NCI-H748 (cell line): Measurements from ENCODE around the gene MYLK.

ENCODE experiments used
- DNase-seq: peaks from one replicate; lab custom pipeline; 2025; ENCODE audit not compliant: unreplicated experiment; lab: John Stamatoyannopoulos, UW

MYLK gene

DNA sequence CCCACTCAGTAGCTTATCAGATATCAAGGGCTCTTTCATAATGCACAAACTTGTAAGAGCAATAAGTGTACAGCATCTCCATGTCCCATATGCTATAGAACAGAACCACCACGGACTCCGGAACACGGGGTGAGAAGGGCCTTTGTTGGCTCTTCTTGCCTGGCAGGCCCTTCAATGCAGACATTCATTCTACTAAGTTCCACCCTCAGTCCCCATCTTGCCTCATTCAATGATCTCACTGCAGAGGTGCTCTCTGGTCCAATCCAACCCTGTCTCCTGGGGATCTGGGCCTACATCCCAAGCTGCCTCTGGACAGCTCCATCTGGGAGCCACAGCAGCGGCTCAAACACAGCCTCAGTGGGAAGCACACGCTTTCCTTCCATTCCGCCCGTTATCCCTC lies 316.1 kb downstream of the MYLK start:
- DNase-seq = no peak

- DNase-seq = no peak
Observed at GRCh38 chr3:123564056-123564455, 320.1 kb downstream of the MYLK start.

DNA sequence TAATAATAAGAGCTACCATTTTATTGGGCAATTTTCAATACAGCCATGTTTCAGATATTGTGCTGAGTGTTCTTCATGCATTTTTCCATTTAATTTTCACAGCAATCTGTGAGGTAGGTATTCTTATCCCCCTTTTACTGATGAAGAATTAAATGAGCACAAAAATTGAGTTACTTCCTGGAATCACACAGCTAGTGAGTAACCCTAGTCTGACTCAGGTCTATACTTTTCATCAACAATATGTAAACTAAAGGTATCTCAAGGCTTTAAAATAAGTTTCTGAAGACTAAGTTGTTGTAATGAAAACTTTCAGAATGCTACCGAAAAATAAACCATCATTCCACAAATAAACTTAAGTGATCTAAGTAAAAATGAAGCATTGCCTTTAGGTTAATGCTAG lies 321.6 kb downstream of the MYLK start:
- DNase-seq = no peak

- DNase-seq = no peak
Observed at GRCh38 chr3:123561188-123561587, 322.9 kb downstream of the MYLK start.
